ENCODE results near the gene STIL.

Gene STIL

DNA sequence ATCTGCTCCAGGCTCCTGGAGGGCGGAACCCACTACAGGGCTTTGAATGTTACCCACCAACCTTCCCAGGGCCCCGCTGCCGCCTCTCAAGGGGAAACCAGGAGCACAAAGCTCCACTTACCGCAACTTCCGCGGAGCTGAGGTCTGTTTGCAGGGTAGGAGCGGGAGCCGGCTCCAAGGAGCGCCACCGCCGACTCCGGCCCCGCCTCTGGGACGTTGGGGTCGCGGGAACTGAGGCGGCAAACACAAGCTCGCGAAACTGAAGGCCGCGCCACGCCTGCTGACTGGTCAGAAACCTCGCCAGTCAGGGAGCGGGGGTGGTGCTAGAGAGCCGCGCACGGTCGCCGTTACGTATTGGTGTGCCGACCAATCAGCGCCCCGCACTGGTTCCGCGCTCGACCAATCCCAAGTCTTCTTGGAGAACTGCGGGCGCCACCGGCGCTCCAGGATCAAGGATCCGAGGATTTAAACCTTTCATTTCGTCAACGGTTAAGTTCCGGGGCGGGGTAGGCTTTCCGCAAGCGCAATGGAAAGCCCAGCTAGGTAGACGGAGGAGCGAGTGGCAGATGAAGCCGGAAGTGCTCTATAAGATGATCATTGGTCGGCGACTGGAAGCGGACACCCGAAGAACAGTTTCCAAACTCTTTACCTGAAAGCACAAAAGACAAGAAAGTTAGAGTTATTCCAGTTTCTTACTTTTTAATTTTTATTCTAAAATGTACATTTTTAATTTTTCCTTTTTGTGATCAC is at the start of gene STIL:
STIL (minus strand) TSS at position 233 of the 750 bp plus-strand sequence. CDS start 3,828 bp downstream, outside the sequence.
- TF ChIP-seq GATA3 (IDR thresholded peaks at IDR 0.05; ENCODE audit: low read depth, low read length) = no peak
- no peak for TF ChIP-seq GATA2 (IDR thresholded peaks at IDR 0.05; ENCODE audit: low read depth, low read length)

DNA sequence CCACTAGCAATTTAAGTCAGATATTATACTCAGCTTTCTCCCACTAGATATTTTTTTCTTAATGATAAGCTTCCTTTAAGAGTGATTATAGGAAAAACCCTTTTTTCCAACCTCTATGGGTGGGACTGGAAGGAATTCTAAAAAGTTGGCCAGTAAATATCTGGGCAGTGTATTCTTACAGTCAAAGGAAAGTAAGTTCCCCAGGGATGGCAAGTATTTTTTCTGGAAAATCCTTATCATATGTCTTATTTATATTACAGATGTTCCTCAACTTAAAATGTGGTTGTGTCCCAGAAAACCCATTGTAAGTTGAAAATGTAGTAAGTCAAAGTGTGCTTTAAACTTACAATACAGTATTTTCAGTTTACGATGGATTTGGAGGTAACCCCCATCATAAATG is 48.9 kb upstream of the STIL start:
- no peak for TF ChIP-seq GATA3 (IDR thresholded peaks at IDR 0.05; ENCODE audit: low read depth, low read length)
- TF ChIP-seq GATA2 (IDR thresholded peaks at IDR 0.05; ENCODE audit: low read depth, low read length) = no peak

DNA sequence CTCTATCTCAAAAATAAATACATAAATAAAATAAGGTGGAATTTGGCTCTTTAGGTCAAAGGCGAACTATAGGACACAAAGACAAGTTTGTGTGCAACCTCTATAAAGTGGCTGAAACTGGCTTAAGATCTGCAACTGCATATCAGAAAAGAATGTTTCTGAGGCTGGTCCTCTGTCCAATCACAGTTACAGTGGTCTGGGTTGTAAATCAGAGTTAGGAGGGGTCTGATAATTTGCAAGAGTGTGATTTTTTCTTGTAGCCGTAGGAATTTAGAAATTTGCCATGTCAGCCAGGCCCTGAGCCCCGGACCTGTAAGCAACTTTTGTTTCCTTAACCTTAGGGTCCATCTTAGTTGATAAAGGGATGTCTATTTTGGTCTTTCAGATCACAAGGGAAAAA is 47.4 kb upstream of the STIL start:
- TF ChIP-seq GATA2 (IDR thresholded peaks at IDR 0.05; ENCODE audit: low read depth, low read length) = no peak
- TF ChIP-seq GATA3 (IDR thresholded peaks at IDR 0.05; ENCODE audit: low read depth, low read length) = no peak

DNA sequence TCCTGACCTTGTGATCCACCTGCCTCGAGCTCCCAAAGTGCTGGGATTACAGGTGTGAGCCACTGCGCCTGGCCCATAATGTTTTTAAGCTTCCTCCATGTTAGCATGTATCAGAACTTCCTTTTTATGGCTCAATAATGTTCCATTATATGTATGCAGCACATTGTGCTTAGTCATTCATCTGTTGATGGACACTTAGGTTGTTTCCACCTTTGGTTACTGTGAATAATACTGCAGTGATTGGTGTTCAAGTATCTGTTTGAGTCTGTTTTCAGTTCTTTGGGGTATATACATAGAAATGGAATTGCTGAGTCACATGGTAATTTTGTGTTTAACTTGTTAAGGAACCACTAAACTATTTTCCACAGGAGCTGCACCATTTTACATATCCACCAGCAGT is 37.4 kb upstream of the STIL start:
- TF ChIP-seq GATA3 (IDR thresholded peaks at IDR 0.05; ENCODE audit: low read depth, low read length) = no peak
- TF ChIP-seq GATA2 (IDR thresholded peaks at IDR 0.05; ENCODE audit: low read depth, low read length) = no peak

DNA sequence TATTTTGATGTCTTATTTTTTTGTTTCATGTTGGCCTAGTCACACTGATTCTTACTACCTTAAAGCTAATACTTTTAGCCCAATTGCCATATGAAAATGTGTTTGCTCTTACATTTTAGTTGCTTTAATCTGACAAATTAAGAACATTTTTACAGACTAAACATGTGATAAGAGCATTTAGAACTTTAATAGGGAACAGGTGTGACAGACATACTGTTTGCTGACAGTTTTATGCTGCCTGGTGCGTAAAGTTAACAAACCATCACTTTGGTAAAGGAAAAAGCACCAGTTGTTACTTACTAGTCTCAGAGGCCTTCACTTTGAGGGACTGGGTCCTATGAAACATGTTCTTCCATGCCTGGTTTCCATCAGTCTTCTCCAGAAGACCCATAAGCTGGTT is 34.3 kb upstream of the STIL start:
- TF ChIP-seq GATA2 (IDR thresholded peaks at IDR 0.05; ENCODE audit: low read depth, low read length) = no peak
- TF ChIP-seq GATA3 (IDR thresholded peaks at IDR 0.05; ENCODE audit: low read depth, low read length) = no peak

DNA sequence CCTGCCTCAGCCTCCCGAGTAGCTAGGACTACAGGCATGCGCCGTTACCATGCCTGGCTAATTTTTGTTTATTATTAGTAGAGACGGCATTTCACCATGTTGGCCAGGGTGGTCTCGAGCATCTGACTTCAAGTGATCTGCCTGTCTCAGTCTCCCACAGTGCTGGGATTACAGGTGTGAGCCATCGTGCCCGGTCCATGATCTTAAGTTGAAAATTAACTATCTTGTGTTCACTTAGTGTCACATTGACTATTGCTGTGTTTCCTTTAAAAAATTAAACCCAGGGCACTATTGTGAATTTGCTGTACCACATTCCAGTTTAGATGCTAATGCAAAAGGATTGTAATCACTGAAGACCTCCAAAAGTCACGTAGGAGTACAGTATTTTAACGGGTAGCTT is 33.8 kb upstream of the STIL start:
- TF ChIP-seq GATA3 (IDR thresholded peaks at IDR 0.05; ENCODE audit: low read depth, low read length) = no peak
- TF ChIP-seq GATA2 (IDR thresholded peaks at IDR 0.05; ENCODE audit: low read depth, low read length) = no peak

DNA sequence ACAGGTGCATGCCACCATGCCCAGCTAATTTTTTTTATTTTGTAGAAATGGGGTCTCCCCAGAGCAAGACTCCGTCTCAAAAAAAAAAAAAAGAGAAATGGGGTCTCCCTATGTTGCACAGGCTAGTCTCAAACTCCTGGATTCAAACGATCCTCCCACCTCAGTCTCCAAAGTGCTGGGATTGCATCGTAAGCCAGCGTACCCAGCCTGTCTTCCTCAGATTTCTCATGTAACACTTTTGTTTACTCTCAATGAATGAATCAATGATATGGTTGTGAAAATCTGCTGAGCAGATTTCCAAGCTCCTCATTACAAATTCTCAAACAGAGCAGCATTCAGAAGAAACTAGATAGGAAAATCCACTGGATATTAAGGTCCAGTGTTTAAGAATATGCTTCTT is 26.3 kb upstream of the STIL start:
- no peak for TF ChIP-seq GATA3 (IDR thresholded peaks at IDR 0.05; ENCODE audit: low read depth, low read length)
- no peak for TF ChIP-seq GATA2 (IDR thresholded peaks at IDR 0.05; ENCODE audit: low read depth, low read length)

DNA sequence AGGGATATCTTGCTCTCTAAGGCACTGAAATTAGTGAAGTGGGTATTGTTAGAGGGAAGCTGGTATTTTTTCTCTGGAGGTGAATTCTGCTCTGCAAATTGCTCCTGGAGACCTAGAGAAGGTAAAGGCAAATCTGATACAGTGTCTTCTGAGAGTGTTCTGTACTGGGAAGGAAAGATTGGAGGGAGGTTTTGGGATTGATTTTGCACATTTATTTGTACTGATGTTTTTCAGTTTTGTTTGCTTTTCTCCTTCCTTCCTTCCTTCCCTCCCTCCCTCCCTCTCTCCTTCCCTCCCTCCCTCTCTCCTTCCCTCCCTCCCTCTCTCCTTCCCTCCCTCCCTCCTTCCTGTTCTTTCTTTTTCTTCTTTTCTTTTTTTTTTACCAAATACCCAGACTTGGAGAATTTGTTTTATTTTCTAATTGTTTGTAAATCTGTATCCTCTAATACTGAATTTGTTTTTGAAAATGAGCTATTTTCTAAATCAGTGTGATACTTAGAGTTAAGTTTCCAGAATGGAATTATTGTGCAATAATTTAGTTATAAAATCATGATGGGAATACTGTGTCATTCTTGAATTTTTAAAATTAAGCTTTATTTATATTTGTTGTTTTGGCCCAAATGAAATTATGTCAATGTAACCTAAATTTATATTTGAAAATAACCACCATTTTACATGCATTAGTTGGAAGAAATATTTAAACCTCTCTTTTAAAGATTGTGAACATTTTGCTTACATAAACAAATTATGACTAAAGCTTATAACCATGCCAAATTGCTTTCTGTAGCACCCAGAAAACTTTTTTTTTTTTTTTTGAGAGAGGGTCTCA is 24.5 kb upstream of the STIL start:
- TF ChIP-seq GATA3 (IDR thresholded peaks at IDR 0.05; ENCODE audit: low read depth, low read length) (no peak), GATA2 (IDR thresholded peaks at IDR 0.05; ENCODE audit: low read depth, low read length) (no peak)

DNA sequence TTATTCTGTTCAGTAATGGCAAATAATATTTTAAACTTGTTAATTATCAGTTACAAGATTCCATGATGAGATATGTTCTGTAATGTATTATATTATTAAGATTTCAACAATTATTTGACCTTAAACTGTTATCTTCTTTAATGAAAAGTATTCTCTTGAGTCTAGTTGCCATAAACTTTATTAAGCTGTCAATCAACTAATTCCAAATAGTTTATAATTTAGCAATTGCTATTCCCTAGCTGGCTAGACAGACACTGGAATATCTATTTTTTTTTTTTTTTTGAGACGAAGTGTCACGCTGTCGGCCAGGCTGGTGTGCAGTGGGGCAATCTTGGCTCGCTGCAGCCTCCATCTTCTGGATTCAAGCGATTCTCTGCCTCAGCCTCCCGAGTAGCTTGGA is 23.4 kb upstream of the STIL start:
- TF ChIP-seq GATA2 (IDR thresholded peaks at IDR 0.05; ENCODE audit: low read depth, low read length) (no peak), GATA3 (IDR thresholded peaks at IDR 0.05; ENCODE audit: low read depth, low read length) (no peak)

DNA sequence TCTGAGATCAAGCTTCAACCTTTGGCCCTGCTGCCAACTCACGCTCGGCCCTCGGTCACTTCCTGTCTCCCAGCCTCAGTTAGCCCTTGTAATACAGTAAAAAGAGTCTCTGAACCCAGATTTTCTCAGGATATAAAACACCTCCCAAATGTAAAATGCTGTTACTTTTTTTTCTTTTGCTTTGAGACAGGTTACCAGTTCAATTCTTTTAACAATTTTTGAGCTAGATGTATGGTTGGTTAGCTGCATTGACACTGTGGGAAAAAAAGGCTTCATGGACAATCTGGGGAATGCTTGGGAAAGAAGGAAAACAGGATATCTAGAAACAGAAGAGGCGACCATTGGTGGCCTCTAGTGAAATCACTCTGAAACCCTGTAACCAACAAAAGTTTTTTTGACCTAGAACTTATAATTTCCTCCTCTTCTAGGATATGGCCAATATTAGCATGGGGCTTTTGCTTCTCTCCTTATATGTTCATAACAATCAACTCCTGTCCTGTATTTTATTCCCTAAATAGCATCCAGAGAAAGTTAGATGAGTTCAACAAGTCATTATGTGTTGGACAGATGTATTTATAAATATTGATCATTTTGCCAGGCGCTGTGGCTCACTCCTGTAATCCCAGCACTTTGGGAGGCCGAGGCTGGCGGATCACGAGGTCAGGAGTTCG is 21.0 kb upstream of the STIL start:
- TF ChIP-seq GATA3 (IDR thresholded peaks at IDR 0.05; ENCODE audit: low read depth, low read length) (no peak), GATA2 (IDR thresholded peaks at IDR 0.05; ENCODE audit: low read depth, low read length) (no peak)

DNA sequence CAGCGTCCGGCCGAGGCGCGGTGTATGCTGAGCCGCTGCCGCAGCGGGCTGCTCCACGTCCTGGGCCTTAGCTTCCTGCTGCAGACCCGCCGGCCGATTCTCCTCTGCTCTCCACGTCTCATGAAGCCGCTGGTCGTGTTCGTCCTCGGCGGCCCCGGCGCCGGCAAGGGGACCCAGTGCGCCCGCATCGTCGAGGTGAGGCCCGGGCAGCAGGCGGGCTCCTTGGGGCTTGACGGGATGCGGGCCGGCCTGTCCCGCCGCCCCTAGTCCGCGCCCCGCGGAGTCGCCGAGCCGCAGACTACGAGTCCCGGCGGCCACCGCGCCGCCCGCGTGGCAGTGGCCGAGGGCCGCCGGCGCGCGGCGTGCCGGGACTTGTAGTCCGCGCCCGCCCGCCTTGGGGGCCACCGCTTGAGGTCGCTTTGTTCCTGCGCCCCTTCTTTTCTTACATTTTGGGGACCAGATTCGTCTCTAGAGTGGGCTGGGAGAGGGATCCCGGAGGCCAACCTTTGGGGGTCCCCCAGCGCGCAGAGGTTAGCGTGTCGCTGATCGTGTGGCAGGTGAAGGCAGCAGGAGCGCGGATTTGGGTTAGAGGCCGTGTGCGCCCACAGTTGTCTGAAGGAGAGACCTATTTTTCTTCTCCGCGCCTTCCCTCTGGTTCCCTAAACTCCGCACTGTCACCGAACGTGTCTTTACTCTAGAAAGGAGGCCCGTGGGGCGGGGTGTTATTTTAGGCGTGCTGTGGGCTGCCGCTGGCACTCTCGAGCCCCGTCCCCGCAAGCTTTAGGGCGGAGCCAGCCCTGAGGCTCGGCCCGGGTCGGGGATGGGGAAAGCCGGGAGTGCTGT is 20.2 kb upstream of the STIL start:
- TF ChIP-seq GATA3 (IDR thresholded peaks at IDR 0.05; ENCODE audit: low read depth, low read length) (no peak), GATA2 (IDR thresholded peaks at IDR 0.05; ENCODE audit: low read depth, low read length) (no peak)

DNA sequence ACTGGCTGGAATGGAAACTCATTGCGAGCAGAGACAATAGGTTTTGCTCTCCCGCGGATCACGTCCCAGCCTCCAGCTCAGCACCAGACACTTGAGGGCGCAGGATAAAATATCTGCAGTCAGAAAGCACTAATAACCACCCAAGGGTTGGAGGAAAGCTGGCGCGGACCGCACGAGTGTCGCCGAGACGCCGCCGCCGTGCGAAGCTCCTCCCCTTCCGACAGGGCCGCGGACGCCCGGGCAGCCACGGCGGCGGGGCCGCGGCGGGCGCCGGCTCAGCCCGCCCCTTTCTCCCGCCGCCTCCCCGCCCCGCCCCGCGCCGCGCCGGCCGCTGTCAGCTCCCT is 19.6 kb upstream of the STIL start, which contains the start of gene CMPK1:
CMPK1 (plus strand) TSS at position 213 of the 344 bp plus-strand sequence. CDS start 156 bp downstream, outside the sequence.
- no peak for TF ChIP-seq GATA3 (IDR thresholded peaks at IDR 0.05; ENCODE audit: low read depth, low read length)
- no peak for TF ChIP-seq GATA2 (IDR thresholded peaks at IDR 0.05; ENCODE audit: low read depth, low read length)

DNA sequence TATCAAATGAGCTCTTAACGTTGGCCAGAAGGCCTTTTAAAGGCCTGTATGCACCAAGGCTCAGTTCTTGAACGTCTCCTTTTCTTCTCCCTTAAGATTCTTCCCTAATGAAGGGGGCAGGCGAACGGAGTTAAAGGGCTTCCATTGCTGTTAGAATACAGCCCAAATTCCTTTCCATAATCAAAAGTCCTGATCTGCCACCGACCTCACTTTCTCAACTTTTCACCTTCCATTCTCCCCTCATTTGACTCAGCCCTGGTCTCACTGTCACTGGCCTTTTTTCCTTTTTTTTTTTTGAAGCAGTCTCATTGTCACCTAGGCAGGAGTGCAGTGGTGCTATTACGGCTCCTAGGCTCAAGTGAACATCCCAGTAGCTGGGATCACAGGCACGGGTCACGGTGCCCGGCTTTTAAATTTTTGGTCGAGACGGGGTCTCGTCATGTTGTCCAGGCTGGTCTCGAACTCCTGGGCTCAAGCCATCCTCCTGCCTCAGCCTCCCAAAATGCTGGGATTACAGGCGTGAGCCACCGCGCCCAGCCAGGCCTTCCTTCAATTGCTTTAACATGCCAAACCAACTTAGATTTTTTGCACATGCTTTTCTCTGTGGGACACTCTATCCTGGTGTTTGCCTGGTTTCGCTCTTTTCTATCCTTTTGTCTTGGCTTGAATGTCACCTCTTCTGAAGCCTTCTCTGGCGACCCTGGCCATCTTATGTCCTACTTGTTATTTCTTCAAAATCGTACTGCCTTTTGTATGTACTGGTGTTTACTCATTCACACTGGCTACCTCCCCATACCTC is 19.0 kb upstream of the STIL start:
- no peak for TF ChIP-seq GATA3 (IDR thresholded peaks at IDR 0.05; ENCODE audit: low read depth, low read length)
